ENCODE measurements around the gene ROR2.
"Not testable (repeated sequence)": the region's sequence is repeated elsewhere in the genome, so short reads cannot be mapped to it uniquely, and the experiment has no call there.

Gene ROR2

DNA sequence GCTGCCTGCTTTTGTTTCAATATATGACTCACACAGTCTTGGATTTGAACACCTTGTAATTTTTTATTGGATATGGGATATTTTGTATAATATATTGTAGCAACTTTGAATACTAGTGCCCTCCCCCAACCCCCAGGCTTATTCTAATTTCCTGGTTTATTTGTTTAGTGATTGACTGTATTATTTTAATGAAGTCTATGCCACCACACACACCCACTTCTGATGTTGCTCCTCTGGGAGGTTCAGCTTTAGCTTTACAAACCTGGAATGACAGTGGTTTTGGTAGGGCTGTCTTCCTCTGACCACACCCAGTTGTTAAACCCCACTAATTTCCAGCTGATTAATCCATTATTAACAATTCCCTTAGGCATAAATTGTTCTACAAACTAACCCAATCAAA, 320.3 kb downstream of the ROR2 start:
- no peak overlapping the region for H3K4me3 ChIP-seq (ENCODE audit: control insufficient read depth, low read depth, low read length)
- no peak for TF ChIP-seq CTCF (conservative IDR thresholded peaks at IDR 0.05; ENCODE audit: control insufficient read depth, insufficient read depth, low read depth, low read length)

GRCh38 chr9:91628892-91629291, 321.1 kb downstream of the ROR2 start:
- no peak for TF ChIP-seq CTCF (conservative IDR thresholded peaks at IDR 0.05; ENCODE audit: control insufficient read depth, insufficient read depth, low read depth, low read length)
- no peak for DNase-seq (ENCODE audit: low read depth)
- no peak overlapping the region for H3K4me3 ChIP-seq (ENCODE audit: control insufficient read depth, low read depth, low read length)

More for the DNA sequence above, 320.3 kb downstream of the ROR2 start:
- DNase-seq (ENCODE audit: low read depth), result no peak

DNA sequence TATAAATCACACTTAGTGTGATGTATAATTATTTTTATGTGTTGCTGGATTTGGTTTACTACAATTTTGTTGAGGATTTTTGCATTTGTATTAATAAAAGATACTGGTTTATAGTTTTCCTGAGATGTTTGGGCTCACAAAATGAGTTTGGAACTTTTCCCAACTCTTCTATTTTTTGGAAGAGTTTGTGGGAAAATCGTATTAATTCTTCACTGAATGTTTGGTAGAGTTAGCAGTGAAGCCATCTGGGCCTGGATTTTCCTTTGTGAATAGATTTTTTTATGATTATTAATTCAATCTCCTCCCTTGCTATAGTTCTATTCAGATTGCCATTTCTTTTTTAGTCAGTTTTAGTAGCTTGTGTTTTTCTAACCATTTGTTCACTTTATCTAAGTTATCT, 324.7 kb downstream of the ROR2 start:
- no peak for DNase-seq (ENCODE audit: low read depth)
- TF ChIP-seq CTCF (conservative IDR thresholded peaks at IDR 0.05; ENCODE audit: control insufficient read depth, insufficient read depth, low read depth, low read length), result no peak
- no peak overlapping the region for H3K4me3 ChIP-seq (ENCODE audit: control insufficient read depth, low read depth, low read length)

- no peak overlapping the region for H3K4me3 ChIP-seq (ENCODE audit: control insufficient read depth, low read depth, low read length)
- DNase-seq (ENCODE audit: low read depth), result peak; percentile 38
- TF ChIP-seq CTCF (conservative IDR thresholded peaks at IDR 0.05; ENCODE audit: control insufficient read depth, insufficient read depth, low read depth, low read length), result no peak
These were observed 327.0 kb downstream of the ROR2 start for GRCh38 chr9:91623004-91623403.

DNA sequence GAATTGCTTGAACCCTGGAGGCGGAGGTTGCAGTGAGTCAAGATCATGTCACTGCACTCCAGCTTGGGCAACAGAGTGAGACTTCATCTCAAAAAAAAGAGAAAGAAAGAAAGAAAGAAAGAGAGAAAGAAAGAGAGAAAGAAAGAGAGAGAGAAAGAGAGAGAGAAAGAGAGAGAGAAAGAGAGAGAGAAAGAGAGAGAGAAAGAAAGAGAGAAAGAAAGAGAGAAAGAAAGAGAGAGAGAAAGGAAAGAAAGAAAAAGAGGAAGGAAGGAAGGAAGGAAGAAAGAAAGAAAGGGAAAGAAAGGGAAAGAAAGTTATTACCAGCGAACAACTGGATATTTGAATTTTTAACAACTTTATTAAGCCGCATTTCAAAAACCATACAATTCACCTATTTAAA, 327.9 kb downstream of the ROR2 start:
- DNase-seq (ENCODE audit: low read depth); H3K4me3 ChIP-seq (ENCODE audit: control insufficient read depth, low read depth, low read length): not testable (repeated sequence)

GRCh38 chr9:91614044-91614443, 336.0 kb downstream of the ROR2 start:
- DNase-seq (ENCODE audit: low read depth); H3K4me3 ChIP-seq (ENCODE audit: control insufficient read depth, low read depth, low read length): not testable (repeated sequence)

DNA sequence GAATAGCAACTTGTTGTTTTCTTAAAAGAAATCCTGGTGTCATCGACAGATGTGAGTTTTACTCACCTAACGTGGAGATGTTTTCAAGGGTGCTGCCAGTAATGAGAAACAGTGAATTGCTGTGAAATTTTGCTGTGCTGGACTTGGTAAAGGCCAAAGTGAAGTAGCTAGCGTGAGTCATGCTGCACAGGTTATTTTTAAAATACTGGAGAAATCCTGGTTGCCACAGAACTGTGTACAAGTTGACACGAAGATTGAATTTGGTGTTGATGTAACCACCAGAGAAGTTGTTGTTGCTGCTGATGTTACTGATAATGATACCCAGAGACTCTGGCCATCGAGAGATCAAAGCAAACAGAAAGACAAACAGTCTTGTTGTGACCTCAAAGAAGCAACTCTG, 338.4 kb downstream of the ROR2 start:
- peak; percentile 31 for DNase-seq (ENCODE audit: low read depth)

More for the DNA sequence above, 338.4 kb downstream of the ROR2 start:
- no peak overlapping the region for H3K4me3 ChIP-seq (ENCODE audit: control insufficient read depth, low read depth, low read length)
- TF ChIP-seq CTCF (conservative IDR thresholded peaks at IDR 0.05; ENCODE audit: control insufficient read depth, insufficient read depth, low read depth, low read length), result no peak
